Fibroblast of skin of right biceps (primary cell): ENCODE data around the gene LAPTM5.
"Not testable (repeated sequence)": the region's sequence is repeated elsewhere in the genome, so short reads cannot be mapped to it uniquely, and the experiment has no call there.

Experiments
- DNase-seq: peaks from one replicate; pipeline ENCODE4 v3.0.0-alpha.2; 2013

LAPTM5 gene

DNA sequence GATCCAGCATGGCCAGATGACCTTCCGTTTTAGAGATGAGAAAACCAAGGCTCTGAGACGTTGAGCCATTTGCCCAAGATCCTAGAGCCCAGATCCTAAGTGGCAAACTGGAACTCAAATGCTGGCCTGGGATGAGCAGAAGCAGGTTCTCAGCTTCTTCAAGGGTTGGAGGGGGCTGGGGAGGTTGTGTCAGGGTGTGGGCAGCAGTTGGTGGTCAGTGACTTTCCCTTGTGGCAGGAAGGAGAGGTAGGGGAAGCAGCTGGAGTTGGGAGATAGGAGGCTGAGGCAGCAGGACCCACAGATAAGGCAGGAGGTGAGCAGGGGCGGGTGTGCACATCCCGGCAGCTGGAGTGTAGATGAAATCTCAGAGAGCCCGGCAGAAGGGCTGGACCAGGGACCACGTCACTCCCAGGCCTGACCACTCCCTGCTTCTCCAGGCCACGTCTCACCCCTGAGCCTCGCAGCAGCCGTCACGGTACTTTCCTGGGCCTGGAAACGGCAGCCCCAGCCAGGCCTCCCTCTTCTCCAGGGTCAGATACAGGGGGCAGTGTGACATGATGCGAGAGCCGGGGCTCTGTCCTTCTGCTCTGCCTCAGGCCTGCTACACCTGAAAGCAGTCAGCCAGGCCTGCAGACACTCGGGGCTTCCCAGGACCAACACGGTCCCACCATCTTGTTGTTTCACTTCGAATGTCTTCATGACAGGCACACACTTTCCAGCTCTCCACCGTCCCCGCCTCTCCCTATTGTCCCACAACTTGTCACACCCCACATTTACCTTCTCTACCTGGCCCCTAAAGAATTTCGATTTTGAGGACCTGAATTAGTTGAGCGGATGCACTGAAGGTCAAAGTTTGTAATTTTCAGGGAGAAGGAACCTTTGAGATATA, 11.5 kb upstream of the LAPTM5 start:
- no peak for DNase-seq

DNA sequence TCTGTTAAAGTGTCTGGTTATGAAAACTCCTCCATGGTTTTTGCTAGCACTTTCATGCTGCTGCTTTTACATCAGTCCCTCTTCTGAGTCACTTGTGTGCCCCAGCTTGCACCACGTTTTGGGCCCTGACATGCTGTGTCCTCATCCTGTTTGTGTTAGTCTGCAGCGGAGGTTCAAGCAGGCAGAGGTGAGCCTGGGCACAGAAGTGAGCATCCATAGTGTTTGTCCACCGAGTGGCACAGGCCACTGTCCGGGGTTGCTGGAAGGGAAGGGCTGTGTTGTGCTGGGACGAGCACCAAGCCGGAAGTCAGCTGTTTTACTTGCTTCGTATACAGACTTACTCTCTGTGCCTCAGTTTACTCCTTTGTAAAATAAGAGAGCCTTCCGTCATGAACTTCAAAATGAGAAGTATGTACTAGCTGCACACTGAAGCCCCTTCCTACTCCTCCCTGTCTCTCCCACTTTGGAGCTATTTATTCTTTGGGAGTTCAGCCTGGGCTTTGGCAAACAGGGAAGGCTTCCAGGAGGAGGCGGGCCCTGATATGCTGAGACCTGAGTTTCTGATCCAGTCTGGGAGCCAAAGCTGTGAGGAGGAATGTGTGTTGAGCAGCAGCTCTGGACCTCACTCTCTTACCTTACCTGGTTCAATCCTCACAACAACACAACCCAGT, 10.7 kb upstream of the LAPTM5 start:
- no peak for DNase-seq

DNA sequence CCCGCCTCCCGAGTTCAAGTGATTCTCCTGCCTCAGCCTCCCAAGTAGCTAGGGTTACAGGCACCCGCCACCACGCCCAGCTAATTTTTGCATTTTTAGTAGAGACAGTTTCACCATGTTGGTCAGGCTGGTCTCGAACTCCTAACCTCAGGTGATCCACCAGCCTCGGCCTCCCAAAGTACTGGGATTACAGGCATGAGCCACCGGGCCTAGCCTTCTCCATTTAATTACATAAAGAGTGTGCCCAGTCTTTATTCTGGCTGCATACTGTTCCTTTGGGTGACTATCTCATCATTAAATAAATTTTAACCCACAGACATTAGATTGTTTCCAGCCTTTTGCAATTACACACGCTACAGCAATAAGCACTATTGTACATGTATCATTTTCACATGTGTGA, 9.4 kb upstream of the LAPTM5 start:
- not testable (repeated sequence) for DNase-seq

DNA sequence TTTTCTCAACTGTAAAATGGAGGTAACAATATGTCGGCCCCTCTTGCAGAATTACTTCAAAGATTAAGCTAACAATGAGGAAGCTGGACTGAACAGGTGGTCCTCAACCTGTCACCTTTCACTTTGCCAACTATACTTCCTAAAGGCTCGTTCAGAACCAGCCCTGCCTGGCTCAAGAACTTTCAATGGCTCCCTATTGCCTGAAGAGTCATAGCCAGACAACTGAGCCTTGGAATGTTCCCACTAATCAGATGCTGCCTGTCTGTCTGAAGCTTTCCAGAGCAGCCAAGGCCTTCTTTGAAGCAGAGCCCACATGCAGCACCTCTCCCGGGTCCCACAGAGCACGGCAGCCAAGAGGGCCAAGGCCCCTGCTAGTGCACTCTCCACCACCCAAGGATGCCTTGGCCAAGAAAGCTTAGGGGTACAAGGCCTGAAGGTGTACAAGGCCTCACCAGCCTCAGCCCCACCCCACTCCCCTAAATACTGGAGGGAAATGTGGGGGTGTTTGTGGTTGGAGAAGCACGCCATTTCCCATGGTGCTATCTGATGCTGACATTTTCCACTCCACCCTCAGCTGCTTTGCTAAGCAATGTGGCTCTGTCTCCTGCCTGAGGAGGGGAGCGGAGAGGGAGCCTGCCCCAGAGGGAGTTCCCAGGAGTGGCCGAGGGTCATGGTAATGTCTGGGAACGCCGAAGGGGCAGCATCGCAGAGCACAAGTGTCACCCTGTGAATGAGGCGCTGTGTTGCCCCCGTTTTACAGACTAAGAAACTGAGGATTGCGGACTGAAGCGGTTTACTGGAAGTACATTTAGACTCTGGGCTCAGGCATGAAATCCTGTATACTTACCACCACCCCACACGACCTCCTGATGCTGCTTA, 8.2 kb upstream of the LAPTM5 start:
- no peak for DNase-seq

DNA sequence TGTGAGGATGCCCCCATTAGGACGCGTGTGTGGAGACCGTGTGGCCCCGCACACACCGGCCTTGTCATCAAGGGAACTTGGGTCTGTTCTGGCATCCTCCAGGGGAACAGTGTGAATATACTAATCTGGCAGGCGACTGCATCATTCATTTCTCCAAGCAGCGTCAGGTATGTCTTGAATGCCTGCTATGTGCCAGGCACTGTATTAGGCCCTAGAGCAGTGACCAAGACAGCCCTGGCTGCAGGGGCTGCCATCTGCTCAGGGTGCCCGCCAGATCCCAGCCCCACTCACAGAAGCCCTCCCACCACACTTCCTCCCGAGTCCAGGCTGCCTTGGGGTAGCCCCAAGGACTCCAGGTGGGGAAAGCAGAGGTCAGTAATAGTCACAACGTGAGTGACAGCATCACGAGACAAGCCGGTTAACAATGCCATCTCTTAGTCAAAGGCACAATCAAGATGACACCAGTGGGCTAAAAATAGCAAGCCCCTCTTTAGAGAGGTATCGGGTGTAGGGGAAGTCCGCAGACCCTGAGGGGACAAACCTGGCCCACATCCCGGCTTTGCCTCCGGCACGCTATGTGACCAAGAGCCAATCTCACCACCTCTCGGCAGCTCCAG, 7.5 kb upstream of the LAPTM5 start:
- no peak for DNase-seq

DNA sequence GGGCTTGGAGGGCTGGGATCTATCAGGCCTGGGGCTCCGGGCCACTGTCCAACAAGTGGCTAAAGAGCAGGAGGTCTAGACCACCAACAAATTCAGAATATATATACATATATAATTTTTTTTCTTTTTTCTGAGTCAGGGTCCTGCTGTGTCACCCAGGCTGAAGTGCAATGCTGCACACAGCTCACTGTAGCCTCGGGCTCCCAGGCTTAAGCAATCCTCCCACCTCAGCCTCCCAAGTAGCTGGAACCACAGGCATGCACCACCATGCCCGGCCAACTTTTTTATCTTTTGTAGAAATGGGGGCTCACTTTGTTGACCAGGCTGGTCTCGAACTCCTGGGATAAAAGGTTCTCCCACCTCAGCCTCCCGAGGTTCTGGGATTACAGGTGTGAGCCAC, 6.8 kb upstream of the LAPTM5 start:
- no peak for DNase-seq

DNA sequence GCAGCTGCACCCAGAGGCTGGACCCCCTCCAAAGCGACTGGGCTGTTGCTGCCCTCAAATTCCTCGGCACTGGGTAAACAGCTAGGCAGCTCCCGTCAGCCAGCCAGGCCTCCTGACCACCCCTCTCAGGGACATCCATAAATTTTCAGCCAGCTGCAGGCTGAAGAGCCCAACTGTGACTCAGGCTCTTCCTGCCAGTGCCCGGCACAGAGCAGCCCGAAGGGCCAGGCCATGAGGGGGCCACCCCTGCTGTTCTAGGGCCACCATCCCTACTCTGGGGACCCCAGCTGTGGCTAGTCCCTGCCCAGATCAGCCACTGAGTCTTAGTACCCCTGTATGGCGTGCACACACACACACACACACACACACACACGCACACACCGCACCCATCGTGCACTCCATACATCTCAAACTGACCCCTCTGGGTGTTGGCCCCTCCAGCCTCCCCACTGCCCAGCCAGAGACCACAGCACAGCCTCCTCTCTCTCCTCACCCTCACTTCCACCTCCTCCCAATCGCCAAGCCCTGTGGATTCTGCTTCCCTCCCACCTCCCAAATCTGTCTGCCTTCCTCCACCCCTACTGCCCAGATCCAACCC, 6.2 kb upstream of the LAPTM5 start:
- no peak for DNase-seq

DNA sequence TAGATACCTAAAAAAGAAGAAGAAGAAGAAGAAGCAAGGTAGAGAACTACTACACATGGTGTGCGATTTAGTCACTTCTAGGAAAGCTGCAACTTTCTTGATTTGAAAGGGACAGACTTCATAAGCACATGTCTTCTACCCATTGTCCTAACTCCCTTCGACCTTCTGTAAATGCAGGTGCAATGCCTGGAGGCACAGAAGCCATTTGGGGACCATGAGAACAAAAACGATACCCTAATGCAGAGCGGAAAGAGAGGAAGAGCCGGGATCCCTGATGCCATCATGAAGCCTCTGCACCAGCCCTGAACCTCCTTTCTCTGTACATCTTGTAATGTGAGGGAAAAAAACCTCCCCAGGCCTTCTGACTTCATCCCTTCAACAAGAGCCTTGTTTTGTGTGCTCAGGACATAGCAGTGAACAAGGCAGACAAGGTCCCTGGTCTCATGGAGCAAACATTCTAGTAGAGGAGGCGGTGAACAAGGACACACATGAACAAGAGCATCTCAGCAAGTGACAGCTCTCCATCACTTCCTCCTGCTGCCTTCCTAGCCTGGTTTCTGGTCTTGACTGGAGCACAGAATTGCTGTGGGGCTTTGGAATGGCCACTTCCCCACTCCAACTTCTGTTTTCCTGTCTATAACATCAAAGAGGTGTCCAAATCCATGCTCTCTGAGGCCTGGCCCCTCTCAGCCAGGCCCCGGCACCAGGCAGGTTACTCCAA, 5.5 kb upstream of the LAPTM5 start:
- DNase-seq = no peak

DNA sequence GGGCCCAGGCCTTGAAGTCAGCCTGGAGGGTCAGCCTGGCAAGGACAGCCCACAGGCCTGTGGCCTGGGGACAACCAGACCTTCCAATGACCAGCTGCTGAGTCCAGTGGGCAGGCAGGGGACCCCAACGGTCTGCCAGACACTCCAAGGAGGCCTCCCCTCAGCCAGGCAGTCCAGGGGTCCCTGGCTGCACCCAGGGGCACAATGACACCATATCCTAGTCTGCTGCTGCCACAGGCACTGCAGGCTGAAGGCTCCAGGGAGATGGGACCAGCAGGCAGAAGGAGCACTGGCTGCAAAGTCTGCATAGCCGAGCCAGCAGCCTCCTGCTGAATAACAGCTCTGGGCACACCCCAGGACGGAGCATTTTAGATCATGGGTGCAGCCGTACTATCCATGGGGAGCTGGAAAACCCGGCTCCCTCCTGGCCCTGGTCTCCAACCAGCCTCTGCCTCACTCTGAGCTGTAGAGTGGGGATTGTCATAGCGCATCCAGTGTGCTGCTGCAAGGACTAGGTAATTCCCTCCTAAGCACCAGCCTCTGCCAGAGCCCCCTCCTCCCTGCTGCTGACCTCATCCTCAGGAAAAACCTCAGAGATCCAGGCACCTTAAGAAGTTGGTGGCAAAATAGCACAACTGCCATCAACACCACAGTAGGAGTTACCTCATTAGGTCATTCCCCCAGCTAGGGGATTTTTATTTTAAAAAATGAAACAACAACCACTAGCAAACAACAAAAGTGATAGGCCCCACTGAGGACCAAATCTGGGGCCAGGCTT, 4.8 kb upstream of the LAPTM5 start:
- no peak for DNase-seq

DNA sequence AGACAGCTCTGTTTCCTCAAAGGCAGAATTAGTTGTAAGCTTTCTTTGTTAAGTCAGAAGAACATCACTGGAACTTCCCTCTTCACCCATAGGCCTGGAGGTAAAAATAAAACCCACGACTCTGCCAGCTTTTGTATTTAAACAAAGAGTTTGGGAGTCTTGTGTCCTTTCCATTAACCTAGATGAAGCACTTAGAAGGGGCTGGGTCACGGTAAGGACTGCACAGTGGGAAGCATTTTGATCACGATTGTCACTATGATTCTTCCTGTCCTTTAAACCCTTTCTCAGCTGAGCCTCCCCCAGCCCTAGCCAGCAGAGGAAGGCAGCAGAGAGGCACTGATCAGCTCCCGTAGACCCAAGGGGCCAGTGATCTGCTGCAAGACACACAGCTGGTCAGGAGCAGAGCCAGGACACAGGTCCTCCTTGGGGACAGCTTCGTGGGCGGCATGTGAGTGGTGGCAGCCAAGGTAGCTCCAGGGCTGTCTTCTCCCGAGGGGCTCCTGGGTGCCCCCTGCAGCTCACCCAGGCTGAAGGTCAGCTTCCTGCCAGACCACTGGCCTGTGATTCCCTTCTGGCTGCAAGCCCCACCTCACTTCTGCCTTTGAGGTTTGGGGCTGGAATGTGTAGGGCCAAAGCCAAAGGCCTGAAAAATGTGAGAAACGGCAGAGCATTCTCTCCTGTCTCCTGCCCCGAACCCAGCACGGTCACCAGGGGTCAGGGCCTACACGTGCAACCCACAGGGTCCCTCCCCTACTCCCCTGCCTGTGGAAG, 4.0 kb upstream of the LAPTM5 start:
- no peak for DNase-seq

DNA sequence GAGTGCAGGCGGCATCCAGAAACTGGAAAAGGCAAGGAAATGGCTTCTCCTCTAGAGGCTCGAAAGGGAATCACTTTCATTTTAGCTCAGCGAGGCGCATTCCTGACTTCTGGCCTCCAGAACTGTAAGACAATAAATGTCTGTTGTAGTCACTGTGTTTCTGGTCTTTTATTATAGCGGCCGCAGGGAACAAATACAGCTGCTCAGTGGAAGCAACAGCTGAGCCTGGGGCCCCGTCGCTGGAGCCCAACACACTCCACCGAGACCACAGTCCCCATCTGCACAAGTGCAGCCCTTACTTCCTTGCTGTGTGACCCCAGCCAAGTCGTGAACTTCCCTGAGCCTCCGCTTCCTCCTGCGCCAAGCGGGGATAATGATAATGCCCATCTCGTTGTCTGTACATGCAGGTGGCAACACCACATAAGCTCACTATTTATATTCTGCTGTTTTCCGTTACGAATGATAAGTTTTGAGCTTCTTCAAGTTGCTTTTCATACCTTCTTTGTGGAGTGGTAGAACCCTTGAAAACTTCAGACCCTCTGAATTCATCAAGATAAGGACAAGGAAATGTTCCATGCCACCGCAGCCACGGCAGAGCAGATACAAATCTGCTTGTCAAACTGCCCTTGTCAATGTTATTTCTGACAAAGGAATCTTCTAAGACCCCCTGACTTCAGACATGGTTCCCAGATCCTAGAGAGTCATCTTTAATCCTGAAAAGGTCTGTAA, 3.2 kb upstream of the LAPTM5 start:
- no peak for DNase-seq

DNA sequence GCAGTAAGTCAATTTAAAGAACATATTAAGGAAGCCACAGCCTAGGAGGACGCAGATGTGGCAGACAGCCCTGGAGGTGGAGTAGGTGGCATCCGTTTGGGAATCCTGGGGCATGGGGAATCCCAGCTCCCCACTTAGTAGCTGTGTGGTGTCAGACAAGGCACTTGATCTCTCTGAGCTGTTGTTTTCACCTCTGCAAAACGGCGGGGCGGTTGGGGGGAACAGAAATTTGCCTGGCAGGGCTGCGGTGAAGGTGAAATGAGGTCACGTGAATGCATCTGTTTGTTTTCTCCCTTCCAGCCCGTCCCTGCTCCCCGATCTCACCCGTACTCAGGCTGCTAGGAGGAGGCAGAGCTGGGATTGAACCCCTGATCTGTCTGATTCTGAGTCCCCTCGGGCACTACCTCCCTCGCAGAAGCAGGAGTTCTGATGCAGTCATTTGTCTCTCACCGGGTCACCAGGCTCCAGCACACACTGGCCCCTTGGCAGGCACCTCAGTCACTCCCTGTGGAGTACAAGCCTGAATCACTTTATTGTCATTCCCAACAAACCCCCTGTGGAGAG, 2.2 kb upstream of the LAPTM5 start:
- no peak for DNase-seq

DNA sequence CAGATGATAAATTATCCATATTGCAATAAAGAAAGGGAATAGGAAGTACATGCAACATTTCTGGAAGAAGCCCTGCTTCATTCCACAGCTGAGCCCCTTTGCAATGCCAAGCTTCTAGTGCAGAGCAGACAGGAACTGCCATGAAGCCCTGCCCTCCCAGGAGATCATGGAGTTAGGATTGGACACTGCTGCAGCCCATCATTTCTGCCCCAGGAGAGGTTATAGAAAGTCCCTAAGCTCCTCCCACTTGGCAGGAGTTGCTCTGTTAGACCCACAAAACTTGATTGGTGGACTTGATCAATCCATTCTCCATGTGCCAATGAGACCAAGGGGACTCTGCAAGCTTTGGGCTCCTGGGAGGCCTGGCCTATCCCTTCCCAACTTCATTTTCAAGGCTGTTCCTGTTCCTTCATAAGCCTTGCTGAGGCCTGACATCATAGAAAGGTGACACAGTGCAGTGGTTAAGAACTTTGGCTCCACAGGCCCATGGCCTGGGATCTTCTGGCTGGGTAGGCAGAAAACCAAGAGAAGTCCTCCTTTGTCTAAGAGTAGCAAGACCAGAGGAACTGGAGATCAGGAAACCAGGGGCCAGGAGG, 1.3 kb upstream of the LAPTM5 start:
- peak; percentile 41 for DNase-seq

DNA sequence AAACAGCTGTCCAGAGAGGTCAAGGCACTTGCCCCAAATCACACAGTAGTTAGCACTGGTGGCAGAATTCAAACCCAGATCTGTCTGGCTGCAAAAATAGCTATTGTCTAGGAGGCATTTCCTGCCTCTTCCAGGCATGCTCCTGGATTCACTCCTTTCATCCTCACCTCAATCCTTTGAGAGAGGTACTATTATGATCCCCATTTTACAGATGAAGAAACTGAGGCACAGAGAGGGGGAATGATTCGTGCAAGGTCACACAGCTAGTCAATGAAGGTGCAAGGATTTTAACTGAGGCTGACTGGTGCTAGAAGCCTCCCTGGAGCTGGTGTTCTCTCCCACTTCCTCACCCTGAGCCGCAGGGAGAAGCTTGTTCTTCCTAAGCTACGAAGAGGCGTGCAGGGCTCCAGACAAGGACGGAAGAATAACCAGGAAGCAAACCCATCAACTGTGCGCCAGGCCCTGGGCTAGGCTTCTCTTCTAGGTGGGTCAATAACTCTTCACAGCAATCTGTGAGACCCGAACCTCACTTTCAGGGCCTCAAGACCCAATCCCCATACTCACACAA, 631 bp upstream of the LAPTM5 start:
- DNase-seq = no peak

DNA sequence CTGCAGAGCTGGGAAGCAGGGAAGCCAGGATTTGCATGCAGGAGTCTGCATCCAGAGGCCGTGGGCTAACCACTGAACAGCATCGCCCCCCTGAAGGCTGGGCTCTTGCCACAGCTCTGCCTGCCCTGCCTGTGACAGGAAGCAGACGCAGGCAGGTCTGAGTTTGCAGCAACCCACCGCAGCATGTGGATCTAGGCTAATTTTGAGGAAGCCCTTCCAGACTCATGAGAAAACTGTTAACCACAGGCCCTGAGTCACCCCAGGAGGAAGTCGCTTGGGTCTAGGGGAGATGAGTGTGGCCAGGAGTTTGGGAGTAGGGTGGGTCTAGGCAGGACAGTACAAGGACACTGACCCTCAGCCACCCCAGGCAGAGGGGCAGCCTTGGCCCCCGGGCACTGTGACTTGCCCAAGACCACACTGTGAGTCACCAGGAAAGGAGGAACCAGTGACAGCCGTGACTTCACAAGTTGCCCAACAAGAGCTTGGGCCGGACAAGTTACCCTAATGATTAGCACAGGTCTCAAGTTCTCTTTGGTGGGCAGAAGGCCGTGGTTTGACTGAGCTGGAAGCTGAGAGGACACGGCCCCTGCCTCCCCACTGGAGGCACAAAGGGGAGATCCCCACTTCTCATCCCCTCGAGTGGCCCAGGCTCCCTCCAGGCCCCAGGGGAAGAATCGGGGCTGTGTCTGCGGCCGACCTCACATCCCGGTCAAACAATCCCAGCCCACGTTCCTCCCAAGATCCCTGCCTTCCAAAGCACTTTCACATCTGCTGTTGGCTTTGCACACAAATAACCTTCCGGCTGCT, 826 bp downstream of the LAPTM5 start:
- DNase-seq = peak; percentile 92

DNA sequence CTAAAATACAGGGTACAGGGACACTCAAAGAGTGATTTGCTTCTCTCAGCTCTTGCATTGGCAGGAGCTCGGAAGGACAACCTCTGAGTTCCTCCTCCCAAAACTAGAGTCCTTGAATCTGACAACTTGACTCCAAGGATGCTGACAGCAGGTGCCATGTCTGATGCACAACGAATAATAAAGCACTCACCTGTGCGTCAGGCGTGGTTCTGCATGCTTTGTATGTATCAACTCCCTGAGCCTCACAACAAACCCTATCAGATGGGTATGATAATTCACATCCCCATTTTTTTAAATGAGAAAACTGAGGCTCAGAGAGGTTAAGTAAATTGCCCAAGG, 1.4 kb downstream of the LAPTM5 start:
- DNase-seq = no peak

DNA sequence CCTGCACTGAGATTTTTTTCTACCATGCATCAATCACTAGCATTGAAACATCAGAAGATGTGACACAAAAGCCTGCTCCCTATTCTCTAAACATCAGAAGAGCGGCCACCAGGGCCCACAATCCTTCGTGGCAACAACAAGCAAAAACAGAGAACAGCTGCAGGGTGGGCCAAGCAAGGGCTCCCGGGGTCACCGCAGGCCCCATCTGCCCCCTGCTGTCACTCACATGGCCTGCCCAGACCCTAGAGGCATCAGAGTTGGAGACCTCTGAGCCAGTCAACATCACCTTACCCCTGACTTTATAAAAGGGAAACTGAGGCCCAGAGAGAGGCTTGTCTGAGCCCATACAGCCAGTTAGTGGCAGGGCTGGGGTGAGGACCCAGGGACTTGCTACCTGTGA, 1.8 kb downstream of the LAPTM5 start:
- DNase-seq = no peak

DNA sequence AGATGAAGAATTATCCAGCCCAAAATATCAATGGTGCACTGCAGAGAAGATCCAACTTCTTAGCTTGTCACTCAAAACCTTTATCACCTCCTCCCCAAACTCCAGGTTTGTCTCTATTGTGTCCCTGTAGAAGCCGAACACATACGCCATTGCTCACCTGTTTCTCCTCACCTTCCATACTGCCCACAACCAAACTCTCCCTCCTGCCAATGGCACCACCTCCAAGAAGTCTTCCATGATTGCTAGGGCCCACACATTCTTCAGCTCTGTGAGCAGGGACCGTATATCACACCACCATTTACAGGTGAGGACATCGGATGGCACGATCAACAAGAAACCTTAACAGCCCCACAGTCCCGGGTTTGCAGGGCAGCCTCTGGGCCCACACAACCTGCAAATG, 2.2 kb downstream of the LAPTM5 start:
- no peak for DNase-seq
